DOHH2 (cell line): ENCODE data around the gene GLI3.

Source experiments
- H3F3A ChIP-seq: fragments of 200-600 bp; sonication (generic), shearing (Covaris generic); 2 replicates; pipeline ENCODE4 v1.6.0; 2016; ENCODE audit warnings: antibody characterized with exemption, mild to moderate bottlenecking; ENCODE audit not compliant: control insufficient read depth, insufficient read depth
- H3K27ac ChIP-seq: fragments of 200-600 bp; sonication (generic); 2 replicates; pipeline ENCODE4 v1.5.1; 2014; ENCODE audit warnings: low read depth, mild to moderate bottlenecking, low read length, moderate library complexity
- H3K27me3 ChIP-seq: fragments of 200-600 bp; sonication (generic); 2 replicates; pipeline ENCODE4 v1.6.1; 2014; ENCODE audit warnings: mild to moderate bottlenecking, low read length, mixed read lengths; ENCODE audit not compliant: control insufficient read depth
- H3K36me3 ChIP-seq: fragments of 200-600 bp; sonication (generic); 2 replicates; pipeline ENCODE4 v1.6.1; 2014; ENCODE audit warnings: mild to moderate bottlenecking, low read length, moderate library complexity, mixed read lengths; ENCODE audit not compliant: control insufficient read depth
- H3K4me1 ChIP-seq: fragments of 200-600 bp; sonication (generic); 2 replicates; pipeline ENCODE4 v1.6.1; 2014; ENCODE audit warnings: mild to moderate bottlenecking, low read length, mixed read lengths; ENCODE audit not compliant: control insufficient read depth
- H3K4me2 ChIP-seq: fragments of 200-600 bp; sonication (generic); 2 replicates; pipeline ENCODE4 v1.6.0; 2014; ENCODE audit warnings: mild to moderate bottlenecking, low read length, moderate library complexity
- H3K4me3 ChIP-seq: fragments of 200-600 bp; sonication (generic); 2 replicates; pipeline ENCODE4 v1.5.1; 2014; ENCODE audit warnings: mild to moderate bottlenecking, low read length, mixed read lengths
- H3K79me2 ChIP-seq: fragments of 200-600 bp; sonication (generic); 2 replicates; pipeline ENCODE4 v1.6.1; 2014; ENCODE audit warnings: mild to moderate bottlenecking, low read length, mixed read lengths; ENCODE audit not compliant: control insufficient read depth
- H3K9me2 ChIP-seq: fragments of 200-600 bp; sonication (generic); replicated peaks from 2 replicates; pipeline ENCODE4 v1.6.1; 2014; ENCODE audit warnings: mild to moderate bottlenecking, low read length, mixed read lengths; ENCODE audit not compliant: control insufficient read depth
- H3K9me3 ChIP-seq: fragments of 200-600 bp; sonication (generic); 2 replicates; pipeline ENCODE4 v1.6.1; 2014; ENCODE audit warnings: antibody characterized with exemption, low read length, mixed read lengths; ENCODE audit not compliant: control insufficient read depth, insufficient read depth
- H4K20me1 ChIP-seq: fragments of 200-600 bp; sonication (generic); 2 replicates; pipeline ENCODE4 v1.6.0; 2014; ENCODE audit warnings: low read depth, mild to moderate bottlenecking, antibody characterized with exemption, low read length, moderate library complexity; ENCODE audit not compliant: control insufficient read depth, insufficient read depth
- CTCF ChIP-seq: fragments of 200-600 bp; sonication (generic); IDR thresholded peaks from one replicate; pipeline ENCODE4 v1.5.1; 2014; ENCODE audit warnings: antibody characterized with exemption, mild to moderate bottlenecking, low read depth, low read length; ENCODE audit not compliant: poor library complexity, severe bottlenecking
- EZH2phosphoT487 ChIP-seq: fragments of 200-600 bp; sonication (generic); IDR thresholded peaks from 2 replicates; pipeline ENCODE4 v1.6.1; 2017; ENCODE audit warnings: borderline replicate concordance, mild to moderate bottlenecking, antibody characterized with exemption, low read length, moderate library complexity, mixed read lengths

Gene GLI3

GRCh38 chr7:42057331-42057730, 179.7 kb downstream of the GLI3 start:
- no peak overlapping the region for H3K27ac ChIP-seq
- no peaks in the 10 kb centered on the region for H3K36me3 ChIP-seq
- H3K79me2 ChIP-seq: no peaks in the 10 kb centered on the region
- TF ChIP-seq CTCF (no peak), EZH2phosphoT487 (no peak)
- H3K27me3 ChIP-seq: no peaks in the 10 kb centered on the region
- H3K9me3 ChIP-seq: peaks cover 6% of the 10 kb centered on the region; the same call in 1 of the 2 replicates
- no peak overlapping the region for H3K4me3 ChIP-seq
- no peaks in the 10 kb centered on the region for H3K4me1 ChIP-seq
- H3K9me2 ChIP-seq: no peaks in the 10 kb centered on the region
- no peaks in the 10 kb centered on the region for H4K20me1 ChIP-seq
- no peaks in the 10 kb centered on the region for H3F3A ChIP-seq
- no peak overlapping the region for H3K4me2 ChIP-seq

- no peaks in the 10 kb centered on the region for H3K9me2 ChIP-seq
- no peaks in the 10 kb centered on the region for H3F3A ChIP-seq
- no peaks in the 10 kb centered on the region for H3K4me1 ChIP-seq
- no peak overlapping the region for H3K27ac ChIP-seq
- H3K27me3 ChIP-seq: no peaks in the 10 kb centered on the region
- H3K79me2 ChIP-seq: no peaks in the 10 kb centered on the region
- H3K36me3 ChIP-seq: no peaks in the 10 kb centered on the region
- no peak overlapping the region for H3K4me3 ChIP-seq
- H3K9me3 ChIP-seq: peaks cover 6% of the 10 kb centered on the region; the same call in 1 of the 2 replicates
- no peaks in the 10 kb centered on the region for H4K20me1 ChIP-seq
- TF ChIP-seq EZH2phosphoT487: no peak
- no peak for TF ChIP-seq CTCF
- no peak overlapping the region for H3K4me2 ChIP-seq
Observed at GRCh38 chr7:42055171-42055570, 181.8 kb downstream of the GLI3 start.

GRCh38 chr7:42053834-42054233, 183.2 kb downstream of the GLI3 start:
- H3K27me3 ChIP-seq: no peaks in the 10 kb centered on the region
- no peaks in the 10 kb centered on the region for H3K79me2 ChIP-seq
- no peaks in the 10 kb centered on the region for H3K36me3 ChIP-seq
- no peaks in the 10 kb centered on the region for H3K4me1 ChIP-seq
- TF ChIP-seq CTCF (no peak), EZH2phosphoT487 (no peak)
- no peaks in the 10 kb centered on the region for H3K9me2 ChIP-seq
- no peaks in the 10 kb centered on the region for H3F3A ChIP-seq
- no peak overlapping the region for H3K4me3 ChIP-seq
- H4K20me1 ChIP-seq: no peaks in the 10 kb centered on the region
- no peak overlapping the region for H3K27ac ChIP-seq
- H3K9me3 ChIP-seq: peaks cover 6% of the 10 kb centered on the region; the same call in 1 of the 2 replicates
- H3K4me2 ChIP-seq: no peak overlapping the region
